Muscle of leg (tissue), 11 donors: ENCODE results near the gene SMOC2. TPM values are rescaled to one million over a fixed set of nuclear protein-coding genes. Genes with fewer than 3 reads are reported as not detected.

Experiments used
- DNase-seq: peaks from one replicate; pipeline ENCODE4 v3.0.0; 2013
- H3K27ac ChIP-seq: one replicate; pipeline ENCODE4 v1.5.1; 2013; ENCODE audit warnings: mild to moderate bottlenecking, low read length, control low read depth
- H3K27me3 ChIP-seq: one replicate; pipeline ENCODE4 v1.6.1; 2013; ENCODE audit warnings: low read length; ENCODE audit not compliant: control insufficient read depth, insufficient read depth
- H3K36me3 ChIP-seq: one replicate; pipeline ENCODE4 v1.6.1; 2013; ENCODE audit warnings: low read length; ENCODE audit not compliant: control insufficient read depth, insufficient read depth
- H3K4me1 ChIP-seq: one replicate; pipeline ENCODE4 v1.6.1; 2013; ENCODE audit warnings: low read length; ENCODE audit not compliant: control insufficient read depth, insufficient read depth
- H3K4me3 ChIP-seq: one replicate; pipeline ENCODE4 v1.5.1; 2013; ENCODE audit warnings: low read length, control low read depth
- H3K9me3 ChIP-seq: replicated peaks from 2 replicates; pipeline ENCODE4 v1.6.1; 2013; ENCODE audit warnings: low read depth, low read length; ENCODE audit not compliant: control insufficient read depth
- WGBS: methylation state at CpG from one replicate; pipeline ENCODE4 v1.1.5; 2013; ENCODE audit warnings: missing lambda C conversion rate; ENCODE audit not compliant: insufficient coverage; 5-methylcytosine and 5-hydroxymethylcytosine counted together
- polyA plus RNA-seq, 8 donors: library from polyadenylated mRNA; unstranded; fragments of 120-200 nt; gene quantifications; one replicate each; pipeline versions ENCODE4 v1.2.1 to v1.2.3, GENCODE V29; 2013; ENCODE audit warnings: inconsistent platforms in 1 of 8, low replicate concordance in 1 of 8; ENCODE audit not compliant: insufficient read length in 8 of 8, insufficient read depth in 1 of 8
- total RNA-seq: library from RNA; stranded (reverse); fragments of 120-200 nt; gene quantifications from one replicate; pipeline ENCODE4 v1.2.4, GENCODE V29; 2013

SMOC2 gene
- total and polyA plus RNA-seq, 9 donors, result 58.0 to 109 (median 78.9) TPM

GRCh38 chr6:168404560-168404959 is 36.4 kb upstream of the SMOC2 start:
- H3K4me3 ChIP-seq, result no peak overlapping the region
- WGBS, result 67% methylated on average over 1 of the region's 1 CpG
- H3K9me3 ChIP-seq, result no peaks in the 10 kb centered on the region
- H3K27me3 ChIP-seq, result no peaks in the 10 kb centered on the region
- no peak overlapping the region for H3K27ac ChIP-seq
- peaks cover 3% of the 10 kb centered on the region for H3K4me1 ChIP-seq
- H3K36me3 ChIP-seq, result no peaks in the 10 kb centered on the region
- DNase-seq, result no peak

GRCh38 chr6:168407842-168408241 is 33.1 kb upstream of the SMOC2 start:
- no peak overlapping the region for H3K4me3 ChIP-seq
- H3K27me3 ChIP-seq, result no peaks in the 10 kb centered on the region

GRCh38 chr6:168408504-168409136 is 32.4 kb upstream of the SMOC2 start:
- no peaks in the 10 kb centered on the region for H3K36me3 ChIP-seq
- H3K9me3 ChIP-seq, result no peaks in the 10 kb centered on the region
- H3K27ac ChIP-seq, result no peak overlapping the region
- H3K4me3 ChIP-seq, result no peak overlapping the region
- DNase-seq, result no peak
- peaks cover 4% of the 10 kb centered on the region for H3K4me1 ChIP-seq
- no peaks in the 10 kb centered on the region for H3K27me3 ChIP-seq
- WGBS, result 84% methylated on average over 11 of the region's 13 CpGs

More at GRCh38 chr6:168407842-168408241, 33.1 kb upstream of the SMOC2 start:
- DNase-seq, result no peak
- WGBS, result 89% methylated on average over 8 of the region's 8 CpGs
- Histone ChIP-seq H3K36me3 (no peaks in the 10 kb centered on the region), H3K9me3 (no peaks in the 10 kb centered on the region), H3K27ac (no peak overlapping the region), H3K4me1 (no peaks in the 10 kb centered on the region)

GRCh38 chr6:168410035-168410434 is 30.9 kb upstream of the SMOC2 start:
- 92% methylated on average over 6 of the region's 8 CpGs for WGBS

GRCh38 chr6:168410554-168411011 is 30.4 kb upstream of the SMOC2 start:
- Histone ChIP-seq H3K27me3 (no peaks in the 10 kb centered on the region), H3K4me1 (peaks cover 19% of the 10 kb centered on the region), H3K36me3 (no peaks in the 10 kb centered on the region), H3K27ac (no peak overlapping the region), H3K9me3 (no peaks in the 10 kb centered on the region), H3K4me3 (no peak overlapping the region)
- 64% methylated on average over 18 of the region's 19 CpGs for WGBS
- DNase-seq, result no peak

More at GRCh38 chr6:168410035-168410434, 30.9 kb upstream of the SMOC2 start:
- no peaks in the 10 kb centered on the region for H3K9me3 ChIP-seq
- H3K36me3 ChIP-seq, result no peaks in the 10 kb centered on the region
- DNase-seq, result no peak
- H3K4me1 ChIP-seq, result peaks cover 13% of the 10 kb centered on the region
- no peak overlapping the region for H3K27ac ChIP-seq
- H3K27me3 ChIP-seq, result no peaks in the 10 kb centered on the region
- H3K4me3 ChIP-seq, result no peak overlapping the region

GRCh38 chr6:168411130-168411529 is 29.9 kb upstream of the SMOC2 start:
- Histone ChIP-seq H3K9me3 (no peaks in the 10 kb centered on the region), H3K36me3 (no peaks in the 10 kb centered on the region), H3K27me3 (no peaks in the 10 kb centered on the region), H3K4me3 (no peak overlapping the region), H3K27ac (no peak overlapping the region), H3K4me1 (peaks cover 23% of the 10 kb centered on the region)
- no peak for DNase-seq
- 90% methylated on average over 20 of the region's 21 CpGs for WGBS

- Histone ChIP-seq H3K9me3 (no peaks in the 10 kb centered on the region), H3K27ac (no peak overlapping the region), H3K4me3 (no peak overlapping the region), H3K36me3 (no peaks in the 10 kb centered on the region), H3K27me3 (no peaks in the 10 kb centered on the region), H3K4me1 (peaks cover 27% of the 10 kb centered on the region)
- DNase-seq, result no peak
- 92% methylated on average over 11 of the region's 28 CpGs for WGBS
Measured at GRCh38 chr6:168411793-168412192, 29.2 kb upstream of the SMOC2 start.

GRCh38 chr6:168412456-168412855 is 28.5 kb upstream of the SMOC2 start:
- H3K9me3 ChIP-seq, result no peaks in the 10 kb centered on the region
- no peak for DNase-seq
- no peaks in the 10 kb centered on the region for H3K27me3 ChIP-seq
- no peak overlapping the region for H3K4me3 ChIP-seq
- 96% methylated on average over 15 of the region's 18 CpGs for WGBS
- H3K36me3 ChIP-seq, result no peaks in the 10 kb centered on the region
- no peak overlapping the region for H3K27ac ChIP-seq
- peaks cover 33% of the 10 kb centered on the region for H3K4me1 ChIP-seq

GRCh38 chr6:168413018-168413720 is 27.8 kb upstream of the SMOC2 start:
- H3K36me3 ChIP-seq, result no peaks in the 10 kb centered on the region
- no peak overlapping the region for H3K4me3 ChIP-seq
- peak; percentile 47 for DNase-seq
- H3K9me3 ChIP-seq, result no peaks in the 10 kb centered on the region
- WGBS, result 90% methylated on average over 50 of the region's 59 CpGs
- peaks cover 40% of the 10 kb centered on the region for H3K4me1 ChIP-seq
- H3K27me3 ChIP-seq, result no peaks in the 10 kb centered on the region
- H3K27ac ChIP-seq, result no peak overlapping the region

- no peaks in the 10 kb centered on the region for H3K36me3 ChIP-seq
- no peak overlapping the region for H3K4me3 ChIP-seq
- H3K27me3 ChIP-seq, result no peaks in the 10 kb centered on the region
- peak overlapping the region; percentile 71 for H3K27ac ChIP-seq
- WGBS, result 86% methylated on average over 6 of the region's 17 CpGs
- peaks cover 47% of the 10 kb centered on the region for H3K4me1 ChIP-seq
- H3K9me3 ChIP-seq, result no peaks in the 10 kb centered on the region
- DNase-seq, result no peak
Measured at GRCh38 chr6:168413856-168414255, 27.1 kb upstream of the SMOC2 start.
